OCI-LY3 (cell line): ENCODE data around the gene DPYSL4.

ENCODE experiments used
- CTCF ChIP-seq: fragments of 200-600, 300-600 bp; sonication (generic); IDR thresholded peaks from 2 replicates; pipeline ENCODE4 v1.5.1; 2014; ENCODE audit warnings: antibody characterized with exemption, low read length, low read depth
- EZH2phosphoT487 ChIP-seq: fragments of 200-600 bp; shearing (Covaris generic); IDR thresholded peaks from 2 replicates; pipeline ENCODE4 v1.6.1; 2018; ENCODE audit warnings: antibody characterized with exemption, mixed run types, low read depth

GRCh38 chr10:132138133-132138532 lies 48.6 kb upstream of the DPYSL4 start:
- no peak for TF ChIP-seq CTCF
- no peak for TF ChIP-seq EZH2phosphoT487
